GM12891 (cell line): Measurements from ENCODE around the gene KLHL6.

Experiments
- POLR2A ChIP-seq: IDR thresholded peaks from 2 replicates; pipeline ENCODE4 v1.6.1; 2011; ENCODE audit warnings: low read depth, low read length, control low read depth
- POLR2AphosphoS5 ChIP-seq: IDR thresholded peaks from 2 replicates; pipeline ENCODE4 v1.6.1; 2011; ENCODE audit warnings: low read depth, low read length, control low read depth
- SPI1 ChIP-seq: IDR thresholded peaks from 2 replicates; pipeline ENCODE4 v1.6.1; 2011; ENCODE audit warnings: low read depth, low read length, control low read depth
- TAF1 ChIP-seq: IDR thresholded peaks from 2 replicates; pipeline ENCODE4 v1.6.1; 2011; ENCODE audit warnings: low read depth, low read length, control low read depth

DNA sequence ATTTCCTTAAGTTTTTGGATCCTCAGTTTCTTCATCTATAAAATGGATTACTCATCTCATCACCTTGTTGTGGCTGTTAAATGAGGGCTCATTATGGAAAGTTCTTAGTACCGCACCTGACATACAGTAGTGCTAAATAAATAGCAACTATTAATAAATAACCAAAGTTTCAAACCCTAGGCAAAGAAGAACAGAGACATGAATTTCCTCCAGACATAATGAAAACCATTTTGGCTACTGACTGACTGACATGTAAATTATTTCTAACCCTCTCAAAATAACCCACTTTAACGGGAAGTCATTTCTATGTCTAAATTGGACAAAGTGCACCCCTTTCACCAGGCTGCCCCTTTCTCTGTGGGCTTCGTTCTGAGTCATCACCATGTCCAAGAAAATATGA lies 17.4 kb upstream of the KLHL6 start:
- no peak for TF ChIP-seq POLR2A
- TF ChIP-seq TAF1, result no peak
- no peak for TF ChIP-seq POLR2AphosphoS5
- TF ChIP-seq SPI1, result no peak
